Activated CD4-positive, alpha-beta T cell treated with anti-CD3 and anti-CD28 coated beads, Interleukin-2, amount 10 ng/mL, durations not matched to agents 7 days and 5 days (primary cell): ENCODE measurements around the gene CTDSPL. TPM values are rescaled to one million over a fixed set of nuclear protein-coding genes. Genes with fewer than 3 reads are reported as not detected.
"Not testable (repeated sequence)": the region's sequence is repeated elsewhere in the genome, so short reads cannot be mapped to it uniquely, and the experiment has no call there.

Source experiments
- CTCF ChIA-PET: fragments of 350-600 bp; sonication (Branson Sonifier 250); formaldehyde crosslinking; loops from one replicate; lab custom pipeline; 2021; ENCODE audit warnings: antibody characterized with exemption; lab: Charles Lee
- POLR2A ChIA-PET: fragments of 350-600 bp; sonication (Branson Sonifier 250); formaldehyde crosslinking; loops from one replicate; lab custom pipeline; 2021; ENCODE audit warnings: antibody characterized with exemption; lab: Charles Lee
- DNase-seq: peaks from one replicate; pipeline ENCODE4 v3.0.0-alpha.2; 2020
- H3K27ac Mint-ChIP-seq: one replicate; pipeline ENCODE4 v1.8.0; 2021; ENCODE audit warnings: mild to moderate bottlenecking, moderate library complexity, mixed read lengths
- H3K27me3 Mint-ChIP-seq: one replicate; pipeline ENCODE4 v1.8.0; 2021; ENCODE audit warnings: mixed read lengths
- H3K36me3 Mint-ChIP-seq: one replicate; pipeline ENCODE4 v1.8.0; 2021; ENCODE audit warnings: low read depth, mixed read lengths
- H3K4me1 Mint-ChIP-seq: one replicate; pipeline ENCODE4 v1.8.0; 2021; ENCODE audit warnings: mixed read lengths
- H3K4me3 Mint-ChIP-seq: one replicate; pipeline ENCODE4 v1.8.0; 2021; ENCODE audit warnings: mild to moderate bottlenecking, moderate library complexity, mixed read lengths
- H3K9me3 Mint-ChIP-seq: one replicate; pipeline ENCODE4 v1.8.0; 2021; ENCODE audit warnings: mixed read lengths
- microRNA-seq: library from miRNA; unstranded; fragments of <30 nt; microRNA quantifications from one replicate; pipeline ENCODE4 v1.2.0, GENCODE V29; 2021; ENCODE audit warnings: borderline microRNAs expressed, borderline replicate concordance
- total RNA-seq, 2 experiments: library from RNA; stranded (reverse); gene quantifications; one replicate each; pipeline ENCODE4 v1.2.3, GENCODE V29; 2021

Gene CTDSPL
- total RNA-seq, 2 experiments from 2014 or later: 4.6 to 4.7 TPM

GRCh38 chr3:38032328-38032865 is 170.7 kb downstream of the CTDSPL start:
- H3K27ac Mint-ChIP-seq: no peak overlapping the region
- ChIA-PET POLR2A (no interaction called here), CTCF (interaction anchor here (0.8 to 2.5 kb wide), 5 partner anchors 9 to 74 kb away, joined by 3 to 7 read pairs (median 4); no protein-coding TSS in a partner anchor)
- H3K4me1 Mint-ChIP-seq: peaks cover 31% of the 10 kb centered on the region
- peaks cover 25% of the 10 kb centered on the region for H3K27me3 Mint-ChIP-seq
- DNase-seq: no peak
- H3K9me3 Mint-ChIP-seq: no peaks in the 10 kb centered on the region
- H3K4me3 Mint-ChIP-seq: no peak overlapping the region
- peaks cover 2% of the 10 kb centered on the region for H3K36me3 Mint-ChIP-seq

GRCh38 chr3:38033586-38033985 is 171.9 kb downstream of the CTDSPL start:
- H3K27ac Mint-ChIP-seq, H3K9me3 Mint-ChIP-seq, DNase-seq, H3K4me3 Mint-ChIP-seq, POLR2A ChIA-PET: not testable (repeated sequence)
- CTCF ChIA-PET: interaction anchor here (0.6 kb wide), 1 partner anchor 640 kb away, joined by 3 read pairs; no protein-coding TSS in a partner anchor
- Mint-ChIP-seq H3K4me1 (peaks cover 40% of the 10 kb centered on the region), H3K27me3 (peaks cover 13% of the 10 kb centered on the region), H3K36me3 (peaks cover 12% of the 10 kb centered on the region)

Small RNA genes within 50 kb of the gene (microRNA-seq; reads per million reads assigned to microRNA genes)
- 37.5 reads per million, percentile 60 among the genes with 10 or more reads in this experiment for gene MIR26A1

Other genes starting within 250 kb of the CTDSPL start
- gene VILL, start 128.9 kb downstream of the CTDSPL start, total RNA-seq: 10 to 100 TPM; 19.4 to 23.0 TPM
- gene PLCD1, start 167.8 kb downstream of the CTDSPL start, total RNA-seq: 10 to 100 TPM; 18.3 to 21.2 TPM
- gene DLEC1, start 177.3 kb downstream of the CTDSPL start, total RNA-seq: 1 to 10 TPM; 1.4 to 2.3 TPM